NCI-H1436 (cell line): ENCODE results near the gene SIX2.

ENCODE experiments used
- DNase-seq: peaks from one replicate; lab custom pipeline; 2025; lab: John Stamatoyannopoulos, UW

SIX2 gene

DNA sequence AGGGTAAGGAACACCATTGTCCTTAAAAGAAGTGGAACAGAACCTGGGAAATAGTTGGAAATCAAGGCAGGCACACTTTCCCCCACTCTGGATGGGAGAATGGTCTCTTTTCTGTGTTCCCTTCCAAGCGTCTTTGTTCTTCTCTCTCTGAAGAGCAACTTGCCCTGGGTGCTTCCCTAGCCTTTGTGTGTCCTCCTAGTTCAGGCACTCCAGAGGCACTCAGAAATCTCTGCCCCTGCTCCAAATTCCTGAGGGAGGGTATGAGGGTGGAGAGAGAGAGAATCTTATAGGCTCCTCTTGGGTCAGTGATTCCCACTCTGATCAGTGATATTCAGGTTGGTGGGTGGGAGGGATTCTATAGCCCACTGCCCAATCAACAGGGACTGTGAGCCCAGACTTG lies 8.8 kb upstream of the SIX2 start:
- DNase-seq: no peak

DNA sequence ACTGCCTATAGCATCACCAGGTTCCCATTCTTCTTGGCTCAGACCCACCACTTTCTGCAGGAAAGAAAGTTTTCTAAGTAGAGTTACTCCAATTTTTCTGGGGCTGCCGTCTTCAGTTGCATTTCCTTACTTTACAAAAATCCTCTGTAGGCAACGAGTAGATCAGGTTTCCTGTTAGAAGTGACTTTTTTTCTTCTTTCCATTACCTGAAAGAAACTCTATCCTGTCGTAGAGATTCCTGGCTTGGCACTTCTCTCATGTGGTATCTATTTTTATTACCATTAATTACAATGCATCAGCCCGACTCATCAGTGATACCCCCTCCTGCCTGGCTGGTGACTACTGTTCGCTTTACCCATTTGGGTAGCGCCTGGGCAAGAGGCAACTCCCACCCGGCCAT lies 5.6 kb upstream of the SIX2 start:
- no peak for DNase-seq

DNA sequence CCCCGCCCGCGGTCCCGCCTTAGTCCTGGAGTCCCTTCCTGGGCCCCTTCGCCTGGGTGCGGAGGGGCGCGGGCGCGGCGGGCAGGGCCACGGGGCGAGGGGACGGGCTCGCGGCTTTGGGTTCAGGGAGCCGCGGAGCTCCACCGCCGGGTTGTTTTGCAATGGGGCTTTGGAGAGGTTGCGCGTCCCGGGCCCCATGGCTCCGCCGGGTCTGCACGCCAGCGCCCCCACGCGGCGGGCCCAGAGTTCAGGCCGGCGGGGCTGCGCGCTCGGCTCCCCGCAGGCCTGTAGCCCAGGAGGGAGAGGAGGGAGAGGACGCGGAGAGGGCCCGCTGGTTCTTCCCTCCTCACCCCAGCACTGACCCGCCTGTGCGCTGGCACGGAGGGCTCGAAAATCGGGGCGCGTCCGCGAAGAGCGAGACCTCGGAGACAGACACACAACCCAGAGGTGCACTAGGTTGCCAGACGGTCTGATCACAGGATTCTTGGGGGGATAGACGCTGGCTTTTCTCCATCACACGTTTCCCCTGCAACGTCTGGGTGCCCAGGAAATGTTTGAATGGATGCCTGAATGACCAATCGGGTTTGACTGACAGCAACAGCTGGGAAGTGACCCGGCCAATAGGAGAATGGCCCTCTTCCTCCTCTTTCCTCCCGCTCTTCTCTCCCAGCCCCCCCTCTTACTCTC lies 4.9 kb upstream of the SIX2 start:
- DNase-seq: no peak

DNA sequence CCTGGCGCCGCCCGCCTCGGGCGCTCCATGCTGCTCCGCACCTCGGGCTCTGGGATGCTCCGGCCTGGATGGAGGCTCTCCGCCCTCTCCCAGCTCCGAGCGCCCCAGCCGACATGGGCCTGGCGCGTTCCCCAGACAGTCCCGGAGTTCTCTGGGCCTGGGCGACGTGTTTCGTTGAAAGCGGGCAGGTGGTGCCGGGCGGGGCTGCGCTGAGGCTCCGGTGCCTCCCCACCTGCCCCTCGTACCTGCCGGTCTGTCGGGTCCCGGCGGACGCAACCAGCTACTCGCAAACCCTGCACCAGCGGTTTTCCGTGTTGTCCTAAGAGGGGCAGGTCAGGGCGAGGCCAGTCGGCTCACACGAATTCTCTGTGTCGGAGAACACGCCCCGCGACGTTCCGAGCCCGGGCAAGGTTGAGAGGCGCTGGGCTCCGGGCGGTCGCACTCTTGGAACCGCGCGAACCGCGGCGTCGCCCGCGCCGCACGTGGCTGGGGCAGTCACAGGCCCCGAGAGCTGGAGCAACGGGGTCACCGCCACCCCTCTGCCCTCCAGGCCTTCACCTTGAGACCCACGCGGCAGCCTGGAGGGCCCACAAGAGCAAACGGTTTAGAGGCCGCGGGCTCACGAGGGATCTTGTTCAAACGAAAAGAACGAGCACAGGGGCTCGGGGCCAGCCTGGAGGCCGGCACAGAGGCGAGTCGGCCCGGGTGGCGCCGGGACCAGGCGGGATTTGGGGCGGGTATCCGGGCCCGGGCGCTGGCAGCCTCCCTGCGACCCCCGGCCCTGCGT lies 4.2 kb upstream of the SIX2 start:
- DNase-seq: no peak

DNA sequence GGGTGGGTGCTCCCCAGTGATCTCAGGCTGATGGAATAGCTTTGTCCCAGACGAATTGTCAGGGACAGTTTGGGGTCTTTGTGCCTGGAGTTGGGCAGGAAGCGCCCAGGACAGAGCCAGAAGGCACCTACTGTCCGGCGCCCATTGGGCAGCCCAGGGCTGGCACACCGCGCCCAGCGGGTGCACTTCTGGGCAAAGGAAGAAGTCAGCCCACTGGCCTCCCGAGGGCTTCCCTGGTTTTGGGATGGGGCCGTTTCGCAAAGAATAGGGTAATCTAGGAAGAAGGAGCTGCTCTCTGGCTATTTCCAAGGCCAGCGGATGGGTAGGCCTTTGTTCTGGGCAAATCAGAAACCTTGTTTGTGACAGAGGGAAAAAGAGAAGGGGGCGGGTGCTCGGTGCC lies 3.5 kb upstream of the SIX2 start:
- no peak for DNase-seq

DNA sequence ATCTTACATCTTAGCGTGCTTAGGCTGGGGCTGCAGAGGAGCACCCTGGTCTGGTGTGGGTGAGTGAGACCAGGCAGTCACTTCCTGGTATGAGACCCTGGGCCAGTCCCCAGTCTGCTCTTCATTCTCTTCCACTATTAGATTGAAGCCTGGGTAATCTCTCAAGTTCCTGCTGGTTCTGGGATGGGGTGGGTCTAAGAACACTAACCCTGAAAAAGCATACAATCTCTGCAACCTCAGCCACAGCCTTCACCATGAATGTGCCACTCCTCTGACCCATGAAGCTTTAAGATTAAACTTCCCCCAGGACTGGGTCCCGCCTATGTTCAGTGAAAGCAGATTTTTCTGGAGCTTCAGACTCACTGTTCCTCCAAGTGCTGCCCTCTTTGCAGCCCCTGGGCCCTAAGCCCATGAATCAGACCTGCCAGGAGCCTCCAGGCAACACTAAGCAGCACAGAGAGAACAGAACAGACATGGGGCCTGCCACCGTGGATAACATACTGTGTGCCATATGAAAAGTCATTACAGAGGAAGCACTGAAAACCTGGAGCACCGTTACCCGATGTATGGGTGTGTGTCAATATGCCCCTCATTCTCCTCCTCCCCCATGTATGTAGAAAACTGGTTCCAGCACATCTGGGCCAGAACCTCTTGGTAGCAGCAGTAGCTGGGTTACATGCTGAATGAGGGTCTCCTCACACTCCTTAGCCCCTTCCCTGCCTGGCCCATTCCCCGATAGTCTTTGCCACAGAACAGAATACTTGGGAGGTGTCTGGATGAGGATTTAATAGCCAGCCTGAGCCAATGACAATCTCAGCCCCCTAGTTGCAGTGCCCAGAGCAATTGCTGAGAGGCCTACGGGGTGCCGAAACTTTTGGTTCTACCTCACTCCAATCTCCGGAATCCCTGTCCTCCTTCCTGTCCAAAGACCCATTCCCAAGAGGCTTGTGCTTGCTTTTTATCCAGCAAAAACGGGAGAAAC lies 2.7 kb upstream of the SIX2 start:
- DNase-seq: no peak

DNA sequence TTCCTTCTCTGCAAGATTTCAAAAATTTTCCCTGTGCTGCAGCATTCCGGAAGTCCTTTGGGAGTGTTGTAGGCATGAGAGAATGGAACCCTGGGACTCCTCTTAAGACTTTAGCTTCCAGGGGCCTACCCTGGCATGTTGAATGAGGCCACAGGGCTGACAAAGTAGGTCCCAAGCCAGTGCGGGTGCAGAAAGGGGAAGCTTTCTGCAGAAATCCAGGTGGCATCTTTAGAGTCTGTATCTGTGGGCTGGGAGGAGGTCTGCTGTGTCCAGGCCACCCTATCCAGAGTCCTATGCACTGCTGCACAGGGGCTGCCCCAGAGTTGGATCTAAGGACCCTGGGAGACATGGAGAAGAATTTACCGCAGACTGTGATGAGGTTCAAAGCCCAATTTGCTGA lies 1.9 kb upstream of the SIX2 start:
- no peak for DNase-seq

- DNase-seq: no peak
These were observed 1.4 kb upstream of the SIX2 start for GRCh38 chr2:45010702-45011012.

GRCh38 chr2:45009928-45010701 lies 863 bp upstream of the SIX2 start:
- no peak for DNase-seq

DNA sequence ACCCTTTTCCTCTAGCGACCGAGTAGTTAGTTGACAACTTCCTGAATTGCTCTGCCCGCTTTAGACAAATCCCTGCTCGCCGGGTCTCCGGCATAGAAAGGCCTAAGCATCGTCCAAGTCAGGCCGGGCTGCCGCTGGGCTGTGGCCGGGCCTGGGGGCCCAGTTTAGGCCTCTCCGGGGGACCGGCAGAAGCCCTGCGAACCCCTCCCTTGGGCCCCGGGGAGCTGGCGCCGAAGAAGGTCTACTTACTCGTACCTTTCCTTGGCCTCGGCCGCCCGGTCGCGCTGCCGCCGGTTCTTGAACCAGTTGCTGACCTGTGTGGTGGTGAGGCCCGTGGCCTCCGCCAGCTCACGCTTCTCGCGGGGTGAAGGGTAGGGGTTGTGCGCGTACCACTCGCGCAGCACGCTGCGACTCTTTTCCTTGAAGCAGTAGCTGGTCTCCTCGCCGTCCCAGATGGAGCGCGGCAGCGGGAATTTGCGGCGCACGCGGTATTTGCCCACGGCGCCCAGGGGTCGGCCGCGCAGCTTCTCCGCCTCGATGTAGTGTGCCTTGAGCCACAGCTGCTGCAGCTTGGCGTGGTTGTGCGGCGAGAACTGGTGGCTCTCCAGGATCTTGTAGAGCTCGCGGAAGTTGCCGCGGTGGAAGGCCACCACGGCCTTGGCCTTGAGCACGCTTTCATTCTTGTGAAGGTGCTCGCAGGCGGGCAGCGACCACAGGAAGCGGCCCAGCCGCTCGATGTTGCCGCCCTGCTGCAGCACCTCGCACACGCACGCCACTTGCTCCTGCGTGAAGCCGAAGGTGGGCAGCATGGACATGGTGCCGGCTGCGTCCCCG lies 739 bp downstream of the SIX2 start:
- DNase-seq: no peak

GRCh38 chr2:45007961-45008295 lies 1.3 kb downstream of the SIX2 start:
- no peak for DNase-seq

- no peak for DNase-seq
These were observed 2.3 kb downstream of the SIX2 start for GRCh38 chr2:45006942-45007287.

DNA sequence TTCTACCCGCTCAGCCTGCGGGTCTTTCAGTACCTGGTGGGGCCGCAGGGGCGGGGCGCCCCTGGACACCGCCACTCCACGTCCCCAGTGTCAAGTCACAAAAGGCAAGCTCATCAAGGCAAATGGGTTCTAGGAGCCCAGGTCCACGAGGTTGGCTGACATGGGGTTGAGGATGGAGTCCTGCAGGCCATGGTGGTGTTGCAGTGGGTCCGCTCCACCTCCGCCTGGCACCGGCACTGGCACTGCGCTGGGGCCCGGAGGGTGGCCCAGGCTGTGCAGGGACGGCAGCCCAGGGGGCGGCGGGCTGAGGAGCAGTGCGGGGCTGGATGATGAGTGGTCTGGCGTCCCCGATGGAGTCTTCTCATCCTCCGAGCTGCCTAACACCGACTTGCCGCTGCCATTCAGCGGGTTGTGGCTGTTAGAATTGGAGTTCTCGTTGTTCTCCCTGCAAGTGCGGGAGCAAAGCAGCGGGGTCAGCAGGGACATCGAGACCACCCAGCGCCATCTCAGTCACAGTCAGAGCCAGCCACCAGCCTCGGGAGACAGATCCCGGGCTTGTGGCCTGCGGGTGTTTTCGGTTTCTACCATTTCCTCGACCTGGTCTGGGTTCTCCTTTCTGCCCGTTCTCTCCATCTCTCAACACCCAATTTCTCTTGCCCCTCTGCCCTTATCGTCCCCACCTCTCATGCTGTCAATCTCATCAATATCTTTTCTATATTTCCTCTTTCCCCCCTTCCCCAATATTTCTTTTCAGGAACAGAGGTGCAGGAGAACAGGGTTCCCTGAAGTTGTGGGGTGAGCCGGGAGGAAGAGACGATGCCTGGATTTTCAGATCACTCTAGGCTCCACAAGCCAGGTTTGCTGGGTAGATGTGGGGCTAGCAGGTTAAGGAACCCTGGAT lies 3.0 kb downstream of the SIX2 start:
- DNase-seq: no peak

DNA sequence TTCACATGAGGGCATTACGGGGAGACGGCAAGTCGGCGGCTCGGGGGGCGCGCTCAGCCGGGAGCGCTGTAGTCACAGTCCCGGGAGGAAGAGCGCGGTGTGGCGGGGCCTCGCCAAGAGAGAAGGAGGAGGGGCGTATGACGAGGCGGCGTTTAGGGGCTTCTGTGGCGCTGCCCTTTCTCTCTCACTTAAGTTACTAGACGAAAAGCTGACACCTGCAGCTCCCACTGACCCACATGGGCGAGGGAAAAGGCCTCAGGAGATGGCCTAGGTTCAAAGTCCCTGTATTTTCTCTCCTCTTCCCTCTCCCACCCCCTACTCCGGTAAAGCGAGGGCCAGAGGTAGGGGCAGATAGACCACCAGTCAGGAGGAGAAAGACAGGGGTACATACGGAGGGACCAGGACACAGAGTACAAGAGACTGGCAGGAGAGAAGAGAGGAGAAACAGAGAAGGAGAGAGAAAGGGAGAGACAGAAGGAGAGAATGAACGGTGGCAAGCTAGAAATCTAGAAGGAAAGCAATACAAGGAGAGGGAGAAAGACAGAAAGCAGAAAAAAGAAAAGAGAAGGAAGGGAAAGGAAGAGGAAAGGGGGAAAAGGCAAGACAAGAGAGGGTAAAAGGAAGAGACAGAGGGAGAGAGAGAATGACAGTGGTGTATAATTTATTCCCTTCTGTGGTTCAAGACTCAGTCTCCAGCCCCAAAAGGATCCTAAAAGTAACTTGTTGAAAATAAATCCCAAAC lies 3.8 kb downstream of the SIX2 start:
- no peak for DNase-seq

- no peak for DNase-seq
These were observed 4.6 kb downstream of the SIX2 start for GRCh38 chr2:45004562-45005191.

DNA sequence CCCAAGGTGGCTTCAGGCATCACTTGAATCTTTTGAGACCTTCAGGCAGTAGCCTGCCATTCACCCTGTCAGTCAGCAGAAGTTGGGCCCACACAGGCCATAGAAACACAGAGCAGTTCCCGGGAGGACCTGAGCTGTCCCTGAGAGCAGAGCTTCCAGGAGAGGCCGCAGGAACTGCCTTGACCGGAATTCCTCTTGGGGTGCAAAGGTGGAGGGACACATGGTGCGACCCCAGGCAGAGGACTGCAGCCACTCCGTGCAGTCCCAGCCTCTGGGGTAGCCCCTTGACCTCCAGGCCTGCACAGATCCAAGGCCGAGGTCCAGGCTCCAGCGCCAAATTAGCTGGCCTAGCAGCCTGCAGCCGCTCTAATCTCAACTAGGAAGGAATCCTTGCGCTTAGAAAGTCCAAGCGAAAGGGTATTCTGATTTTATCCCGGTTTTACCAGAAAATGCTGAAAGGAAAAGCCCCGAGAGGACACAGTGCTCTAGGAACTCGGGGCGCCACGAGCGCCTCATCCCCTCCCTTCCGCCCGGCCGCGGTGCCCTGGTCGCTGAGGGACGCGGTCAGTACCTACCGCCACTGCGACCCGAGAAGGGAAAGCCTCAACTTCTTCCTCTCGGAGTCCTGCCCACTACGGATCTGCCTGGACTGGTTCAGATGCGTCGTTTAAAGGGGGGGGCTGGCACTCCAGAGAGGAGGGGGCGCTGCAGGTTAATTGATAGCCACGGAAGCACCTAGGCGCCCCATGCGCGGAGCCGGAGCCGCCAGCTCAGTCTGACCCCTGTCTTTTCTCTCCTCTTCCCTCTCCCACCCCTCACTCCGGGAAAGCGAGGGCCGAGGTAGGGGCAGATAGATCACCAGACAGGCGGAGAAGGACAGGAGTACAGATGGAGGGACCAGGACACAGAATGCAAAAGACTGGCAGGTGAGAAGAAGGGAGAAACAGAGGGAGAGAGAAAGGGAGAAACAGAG lies 5.4 kb downstream of the SIX2 start:
- no peak for DNase-seq

GRCh38 chr2:45002686-45003085 lies 6.6 kb downstream of the SIX2 start:
- no peak for DNase-seq

DNA sequence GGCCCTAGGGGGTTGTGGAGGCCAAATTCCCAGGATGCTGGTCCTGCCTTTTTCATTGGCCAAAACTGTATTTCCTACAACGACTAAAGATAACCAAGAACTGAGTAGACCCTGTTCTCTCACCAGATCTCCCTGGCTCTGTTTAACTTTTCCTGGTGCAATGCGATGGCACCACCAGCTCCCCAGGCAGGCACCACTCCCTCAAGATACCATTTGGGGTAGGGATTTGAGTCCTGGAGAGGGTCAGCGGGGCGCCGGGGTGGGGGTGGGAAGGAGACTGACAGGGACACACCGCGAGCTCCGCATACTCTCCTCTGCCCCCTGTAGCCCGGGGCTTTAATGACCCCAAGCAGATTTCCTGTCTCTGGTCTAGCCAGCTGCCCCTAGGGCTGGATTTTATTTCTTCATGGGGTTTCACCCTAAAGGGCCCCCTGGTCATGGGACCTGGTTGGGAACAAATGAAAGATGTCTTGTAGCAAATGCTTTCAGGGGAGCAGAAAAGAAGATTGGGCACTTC lies 7.3 kb downstream of the SIX2 start:
- no peak for DNase-seq
